Natural killer cell (primary cell): Measurements from ENCODE around the gene NXF3. TPM values are rescaled to one million over a fixed set of nuclear protein-coding genes. Genes with fewer than 3 reads are reported as not detected.

Experiments
- ATAC-seq, 3 donors: fragments of 150-1000 bp in 2 of 3; fragments of 200-7000 bp in 1 of 3; cut with Tn5 transposase; 1 replicate in 1 of 3; 2 replicates in 2 of 3; pipeline ENCODE4 v1.10.0; 2021; ENCODE audit warnings: mild to moderate bottlenecking in 2 of 3, moderate library complexity in 2 of 3
- DNase-seq, 2 donors: peaks; one replicate each; pipeline versions ENCODE4 v3.0.0 to v3.0.0-alpha.2; 2013 to 2021; ENCODE audit warnings: mixed read lengths in 1 of 2
- H3K27ac ChIP-seq: one replicate; pipeline ENCODE4 v1.5.1; 2013; ENCODE audit warnings: mild to moderate bottlenecking, low read length
- H3K27me3 ChIP-seq: one replicate; pipeline ENCODE4 v1.6.1; 2013; ENCODE audit warnings: low read length; ENCODE audit not compliant: control insufficient read depth, insufficient read depth
- H3K36me3 ChIP-seq: one replicate; pipeline ENCODE4 v1.6.1; 2013; ENCODE audit warnings: low read length; ENCODE audit not compliant: control insufficient read depth, insufficient read depth
- H3K4me1 ChIP-seq: one replicate; pipeline ENCODE4 v1.6.1; 2013; ENCODE audit warnings: low read length; ENCODE audit not compliant: control insufficient read depth, insufficient read depth
- H3K4me3 ChIP-seq: one replicate; pipeline ENCODE4 v1.5.1; 2013; ENCODE audit warnings: low read length
- H3K9me3 ChIP-seq: one replicate; pipeline ENCODE4 v1.6.1; 2013; ENCODE audit warnings: low read length; ENCODE audit not compliant: control insufficient read depth, insufficient read depth
- H3K27ac Mint-ChIP-seq, 2 donors: one replicate each; pipeline ENCODE4 v1.8.0; 2022; ENCODE audit warnings: mild to moderate bottlenecking in 2 of 2, mixed read lengths in 2 of 2, moderate library complexity in 1 of 2
- H3K27me3 Mint-ChIP-seq, 2 donors: one replicate each; pipeline ENCODE4 v1.8.0; 2022; ENCODE audit warnings: low read depth in 2 of 2, mixed read lengths in 2 of 2
- H3K36me3 Mint-ChIP-seq: one replicate; pipeline ENCODE4 v1.8.0; 2022; ENCODE audit warnings: mixed read lengths
- H3K4me1 Mint-ChIP-seq, 2 donors: one replicate each; pipeline ENCODE4 v1.8.0; 2022; ENCODE audit warnings: mixed read lengths in 2 of 2
- H3K4me3 Mint-ChIP-seq: one replicate; pipeline ENCODE4 v1.8.0; 2022; ENCODE audit warnings: mild to moderate bottlenecking, moderate library complexity, mixed read lengths
- H3K9me3 Mint-ChIP-seq, 2 donors: one replicate each; pipeline ENCODE4 v1.8.0; 2022; ENCODE audit warnings: mixed read lengths in 2 of 2
- CTCF ChIP-seq: fragments of 200-600 bp; IDR thresholded peaks from one replicate; pipeline ENCODE4 v1.8.0; 2022; ENCODE audit warnings: antibody characterized with exemption
- WGBS: methylation state at CpG from one replicate; pipeline ENCODE4 v1.1.7; 2013; ENCODE audit warnings: missing lambda C conversion rate; ENCODE audit not compliant: insufficient coverage; 5-methylcytosine and 5-hydroxymethylcytosine counted together
- intact Hi-C: fragments of 100-400 bp; cut with micrococcal nuclease; formaldehyde crosslinking; loops from one replicate; pipeline ENCODE4 v1.14.2; 2022
- total RNA-seq, 4 donors: library from RNA; stranded (reverse); fragments of 120-200 nt in 1 of 4; gene quantifications; one replicate each; pipeline versions ENCODE4 v1.2.3 to v1.2.4, GENCODE V29; 2013 to 2022

NXF3 gene
- total RNA-seq, 3 donors from 2014 or later (not counting 1 experiment from before 2014, with no cell fraction given), result not detected

- TF ChIP-seq CTCF, result no peak
- DNase-seq, result no peak
- no peaks in the 10 kb centered on the region for H3K9me3 Mint-ChIP-seq
- H3K27me3 Mint-ChIP-seq, result peaks cover 11 to 17% of the 10 kb centered on the region in 2 donors
- H3K9me3 ChIP-seq, result no peaks in the 10 kb centered on the region
- H3K36me3 ChIP-seq, result no peaks in the 10 kb centered on the region
- H3K27ac ChIP-seq, result no peak overlapping the region
- no peak overlapping the region for H3K4me3 Mint-ChIP-seq
- H3K4me1 ChIP-seq, result no peaks in the 10 kb centered on the region
- no peaks in the 10 kb centered on the region for H3K4me1 Mint-ChIP-seq
- WGBS, result 10% methylated on average over 15 of the region's 34 CpGs
- no peaks in the 10 kb centered on the region for H3K27me3 ChIP-seq
- ATAC-seq, result no peak
- no peak overlapping the region for H3K4me3 ChIP-seq
- intact Hi-C loops, result no loop called here
- no peaks in the 10 kb centered on the region for H3K36me3 Mint-ChIP-seq
- no peak overlapping the region for H3K27ac Mint-ChIP-seq
Measured at GRCh38 chrX:103063191-103063845, 29.6 kb downstream of the NXF3 start.

GRCh38 chrX:103061486-103061885 lies 31.5 kb downstream of the NXF3 start:
- H3K4me1 Mint-ChIP-seq, result no peaks in the 10 kb centered on the region
- H3K9me3 Mint-ChIP-seq, result no peaks in the 10 kb centered on the region
- H3K4me3 ChIP-seq, result no peak overlapping the region
- H3K36me3 Mint-ChIP-seq, result no peaks in the 10 kb centered on the region
- H3K27me3 ChIP-seq, result no peaks in the 10 kb centered on the region
- H3K36me3 ChIP-seq, result no peaks in the 10 kb centered on the region
- DNase-seq (no peak), ATAC-seq (no peak)
- H3K27me3 Mint-ChIP-seq, result peaks cover 9 to 13% of the 10 kb centered on the region in 2 donors
- no peak overlapping the region for H3K4me3 Mint-ChIP-seq
- no peak overlapping the region for H3K27ac Mint-ChIP-seq
- no peak overlapping the region for H3K27ac ChIP-seq
- no peak for TF ChIP-seq CTCF
- WGBS, result 81% methylated on average over 3 of the region's 3 CpGs
- intact Hi-C loops, result no loop called here
- no peaks in the 10 kb centered on the region for H3K4me1 ChIP-seq
- no peaks in the 10 kb centered on the region for H3K9me3 ChIP-seq

- H3K27ac ChIP-seq, result no peak overlapping the region
- no peaks in the 10 kb centered on the region for H3K4me1 ChIP-seq
- no peak for TF ChIP-seq CTCF
- H3K4me1 Mint-ChIP-seq, result no peaks in the 10 kb centered on the region
- ATAC-seq, result no peak
- no peak overlapping the region for H3K4me3 ChIP-seq
- peaks cover 0 to 21% of the 10 kb centered on the region in 2 donors for H3K27me3 Mint-ChIP-seq
- 100% methylated on average over 1 of the region's 2 CpGs for WGBS
- no peak overlapping the region for H3K27ac Mint-ChIP-seq
- DNase-seq, result no peak
- no peaks in the 10 kb centered on the region for H3K9me3 Mint-ChIP-seq
- H3K9me3 ChIP-seq, result no peaks in the 10 kb centered on the region
- no peak overlapping the region for H3K4me3 Mint-ChIP-seq
- intact Hi-C loops, result no loop called here
- no peaks in the 10 kb centered on the region for H3K27me3 ChIP-seq
- no peaks in the 10 kb centered on the region for H3K36me3 ChIP-seq
- no peaks in the 10 kb centered on the region for H3K36me3 Mint-ChIP-seq
Measured at GRCh38 chrX:103056902-103057301, 36.0 kb downstream of the NXF3 start.

- no peaks in the 10 kb centered on the region for H3K4me1 ChIP-seq
- no peaks in the 10 kb centered on the region for H3K36me3 ChIP-seq
- H3K27ac ChIP-seq, result no peak overlapping the region
- Mint-ChIP-seq H3K27ac (no peak overlapping the region), H3K4me1 (no peaks in the 10 kb centered on the region), H3K27me3 (peaks cover 3 to 23% of the 10 kb centered on the region in 2 donors), H3K9me3 (no peaks in the 10 kb centered on the region), H3K36me3 (no peaks in the 10 kb centered on the region), H3K4me3 (no peak overlapping the region)
- intact Hi-C loops, result no loop called here
- ATAC-seq, result no peak
- TF ChIP-seq CTCF, result no peak
- H3K9me3 ChIP-seq, result no peaks in the 10 kb centered on the region
- no peak for DNase-seq
- no peak overlapping the region for H3K4me3 ChIP-seq
- H3K27me3 ChIP-seq, result no peaks in the 10 kb centered on the region
Measured at GRCh38 chrX:103052625-103053024, 40.3 kb downstream of the NXF3 start.
